T47D (cell line): ENCODE measurements around the gene MB21D2.
"Not testable (repeated sequence)": the region's sequence is repeated elsewhere in the genome, so short reads cannot be mapped to it uniquely, and the experiment has no call there.

Experiments
- DNase-seq, 2 experiments: peaks; one replicate each; pipeline versions ENCODE4 v3.0.0 to v3.0.0-alpha.2; 2011 to 2012; ENCODE audit warnings: low read depth in 1 of 2, low spot score in 1 of 2
- JUND ChIP-seq: IDR thresholded peaks from 2 replicates; pipeline ENCODE4 v1.6.1; 2012; ENCODE audit warnings: low read depth
- in situ Hi-C: cut with HindIII; loops from 2 replicates; pipeline ENCODE4 v1.10.0; 2016; ENCODE audit warnings: low sequenced_read_pairs, low pct_unique_long_range_greater_than_20kb

The MB21D2 gene

GRCh38 chr3:192817506-192817905 lies 100.2 kb downstream of the MB21D2 start:
- in situ Hi-C loops, result loop anchor here (25.0 kb wide), 1 partner anchor 745 kb away; the partner anchor contains the start of gene ATP13A4
- no peak for TF ChIP-seq JUND
- DNase-seq, result no peak

GRCh38 chr3:192817053-192817452 lies 100.6 kb downstream of the MB21D2 start:
- DNase-seq, result no peak

GRCh38 chr3:192816351-192816750 lies 101.3 kb downstream of the MB21D2 start:
- in situ Hi-C loops, result loop anchor here (25.0 kb wide), 1 partner anchor 746 kb away; the partner anchor contains the start of gene ATP13A4
- DNase-seq, result peak in 1 of 2 experiments; percentile 84
- TF ChIP-seq JUND, result no peak

More at GRCh38 chr3:192817053-192817452, 100.6 kb downstream of the MB21D2 start:
- TF ChIP-seq JUND, result no peak
- in situ Hi-C loops, result loop anchor here (25.0 kb wide), 1 partner anchor 745 kb away; the partner anchor contains the start of gene ATP13A4

GRCh38 chr3:192812743-192813383 lies 104.8 kb downstream of the MB21D2 start:
- in situ Hi-C loops, result loop anchor here (25.0 kb wide), 1 partner anchor 749 kb away; the partner anchor contains the start of gene ATP13A4
- TF ChIP-seq JUND, result no peak
- DNase-seq, result peak in 1 of 2 experiments; percentile 88

DNA sequence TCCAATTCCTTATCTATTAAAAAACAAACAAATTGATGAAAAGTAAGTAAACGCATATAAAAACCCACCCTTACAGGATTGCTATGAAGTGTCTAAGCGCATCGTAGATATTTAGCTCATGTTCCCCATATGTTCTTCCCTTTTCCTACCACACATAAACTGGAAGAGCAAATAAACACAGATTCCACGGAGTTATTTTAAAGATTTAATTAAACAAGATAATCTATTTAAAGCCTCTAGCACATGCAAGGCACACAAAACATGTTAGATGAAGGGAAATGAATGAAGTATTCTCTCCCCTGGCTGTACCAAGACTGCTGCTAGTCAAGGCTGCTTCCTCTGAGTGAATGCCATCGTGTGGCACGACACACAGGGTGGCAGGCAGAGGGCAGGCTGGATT lies 111.9 kb downstream of the MB21D2 start:
- in situ Hi-C loops, result loop anchor here (25.0 kb wide), 1 partner anchor 757 kb away; the partner anchor contains the start of gene ATP13A4
- no peak for TF ChIP-seq JUND
- peak in 1 of 2 experiments; percentile 30 for DNase-seq

DNA sequence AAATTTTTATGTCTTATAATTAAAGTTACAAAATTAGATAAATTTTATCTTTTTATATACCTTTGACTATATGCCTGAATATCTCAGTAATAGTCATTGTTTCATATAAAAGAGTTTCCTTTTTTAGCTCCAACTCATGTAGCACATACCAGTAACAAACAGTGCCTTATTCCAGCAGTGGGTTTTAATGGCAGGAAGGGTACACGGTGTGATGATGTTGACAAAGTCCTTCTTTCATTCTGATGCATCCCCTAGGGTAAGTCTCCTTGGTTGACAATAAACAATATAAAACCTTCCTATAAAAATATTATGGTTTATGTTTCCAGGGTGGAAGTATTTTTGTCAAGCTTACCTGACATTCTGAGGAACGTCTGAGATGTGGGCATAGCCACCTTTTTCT lies 113.2 kb downstream of the MB21D2 start:
- no peak for DNase-seq
- no peak for TF ChIP-seq JUND
- in situ Hi-C loops, result loop anchor here (25.0 kb wide), 1 partner anchor 758 kb away; the partner anchor contains the start of gene ATP13A4

- peak; percentile 80 to 82 for DNase-seq
- in situ Hi-C loops, result loop anchor here (25.0 kb wide), 1 partner anchor 759 kb away; the partner anchor contains the start of gene ATP13A4
- 0 out of 2 replicates have a peak, but pooled peaks have one; percentile 11 for TF ChIP-seq JUND
Measured at GRCh38 chr3:192802957-192803899, 114.4 kb downstream of the MB21D2 start.

DNA sequence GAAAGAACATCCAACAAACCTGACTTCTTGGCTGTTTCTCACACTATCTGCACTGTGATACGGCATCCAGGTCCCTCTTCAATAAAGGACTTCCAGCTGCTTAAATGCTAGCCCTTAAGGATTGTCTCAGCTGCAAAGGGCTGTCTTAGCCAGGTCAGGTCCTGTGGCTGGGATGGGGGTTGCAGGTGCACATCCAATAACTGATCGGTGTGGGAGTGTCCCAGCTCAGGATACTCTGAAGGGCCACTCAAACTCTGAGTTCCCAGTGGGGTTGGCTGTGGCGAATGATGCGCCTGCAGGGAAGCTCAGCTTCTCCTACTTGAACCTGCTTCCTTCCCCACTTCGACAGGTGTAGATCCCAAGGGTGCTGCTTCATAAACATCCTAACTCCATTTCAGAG lies 115.7 kb downstream of the MB21D2 start:
- DNase-seq, result no peak
- TF ChIP-seq JUND, result no peak
- in situ Hi-C loops, result loop anchor here (25.0 kb wide), 1 partner anchor 760 kb away; the partner anchor contains the start of gene ATP13A4

GRCh38 chr3:192799721-192800120 lies 117.9 kb downstream of the MB21D2 start:
- in situ Hi-C loops, result loop anchor here (25.0 kb wide), 1 partner anchor 763 kb away; the partner anchor contains the start of gene ATP13A4
- TF ChIP-seq JUND, result no peak
- DNase-seq, result no peak

- no peak for DNase-seq
- TF ChIP-seq JUND, result no peak
- in situ Hi-C loops, result no loop called here
Measured at GRCh38 chr3:192795021-192795420, 122.6 kb downstream of the MB21D2 start.

DNA sequence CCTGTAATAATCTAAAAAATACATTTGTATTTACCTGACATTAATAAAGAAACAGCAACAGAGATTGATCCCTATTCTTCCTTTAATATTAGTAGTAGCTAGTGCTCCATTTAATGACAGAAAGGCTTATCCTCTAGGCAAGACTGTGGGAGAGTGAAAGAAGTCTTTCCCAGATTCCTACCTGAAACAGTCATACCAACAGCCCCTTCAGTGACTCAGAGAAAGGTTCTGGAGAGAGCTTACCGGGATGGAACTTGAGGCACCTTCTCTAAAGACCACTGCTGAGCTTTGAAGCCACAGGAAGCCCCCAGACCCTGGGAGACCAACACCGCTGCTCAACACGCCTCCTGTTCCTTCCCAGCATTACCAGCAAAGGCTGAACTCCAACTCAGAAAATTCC lies 123.4 kb downstream of the MB21D2 start:
- TF ChIP-seq JUND, result no peak
- in situ Hi-C loops, result no loop called here
- no peak for DNase-seq

GRCh38 chr3:192788816-192789515 lies 128.7 kb downstream of the MB21D2 start:
- in situ Hi-C loops, result not testable (repeated sequence)

More at GRCh38 chr3:192788816-192789515, 128.7 kb downstream of the MB21D2 start:
- DNase-seq, result not testable (repeated sequence)
